ENCODE results near the gene TPM4. TPM values are rescaled to one million over a fixed set of nuclear protein-coding genes. Genes with fewer than 3 reads are reported as not detected.

Gene TPM4
- total RNA-seq, 2 experiments from 2014 or later, result 182 to 185 TPM

GRCh38 chr19:16100524-16100923, 24.2 kb downstream of the TPM4 start:
- CTCF ChIA-PET, result interaction anchor here (0.8 to 1.8 kb wide), 4 partner anchors 9 to 269 kb away, joined by 3 to 6 read pairs (median 4); no protein-coding TSS in a partner anchor
- intact Hi-C loops (cut with DNase I, micrococcal nuclease), result no loop called here
- Mint-ChIP-seq H3K27me3 (no peaks in the 10 kb centered on the region), H3K36me3 (ENCODE audit: low read depth) (peaks cover 85% of the 10 kb centered on the region), H3K4me3 (no peak overlapping the region), H3K27ac (no peak overlapping the region), H3K9me3 (no peaks in the 10 kb centered on the region), H3K4me1 (ENCODE audit: low read depth) (peaks cover 13% of the 10 kb centered on the region)
- Histone ChIP-seq H3K36me3 (ENCODE audit: insufficient read depth, low read length) (peaks cover 83% of the 10 kb centered on the region), H3K27me3 (ENCODE audit: control insufficient read depth in 1 of 2, insufficient read depth in 2 of 2, low read length in 2 of 2) (no peaks in the 10 kb centered on the region), H3K4me3 (ENCODE audit: low read length) (no peak overlapping the region), H3K4me1 (ENCODE audit: insufficient read depth, low read length) (no peaks in the 10 kb centered on the region), H3K27ac (ENCODE audit: low read depth in 1 of 2, low read length in 2 of 2) (no peak overlapping the region), H3K9me3 (ENCODE audit: control insufficient read depth in 1 of 2, insufficient read depth in 1 of 2, low read length in 2 of 2) (no peaks in the 10 kb centered on the region)
- ATAC-seq (ENCODE audit: poor library complexity) (no peak), DNase-seq (no peak)
- TF ChIP-seq CTCF (IDR thresholded peaks at IDR 0.05), result no peak
- POLR2A ChIA-PET, result no interaction called here

- no peaks in the 10 kb centered on the region for H3K9me3 Mint-ChIP-seq
- no peak for TF ChIP-seq CTCF (IDR thresholded peaks at IDR 0.05)
- ChIA-PET CTCF (no interaction called here), POLR2A (interaction anchor here (2.3 kb wide), 1 partner anchor 34 kb away, joined by 7 read pairs; no protein-coding TSS in a partner anchor)
- Histone ChIP-seq H3K9me3 (ENCODE audit: control insufficient read depth in 1 of 2, insufficient read depth in 1 of 2, low read length in 2 of 2) (no peaks in the 10 kb centered on the region), H3K27me3 (ENCODE audit: control insufficient read depth in 1 of 2, insufficient read depth in 2 of 2, low read length in 2 of 2) (no peaks in the 10 kb centered on the region), H3K4me3 (ENCODE audit: low read length) (no peak overlapping the region), H3K27ac (ENCODE audit: low read depth in 1 of 2, low read length in 2 of 2) (no peak overlapping the region), H3K36me3 (ENCODE audit: insufficient read depth, low read length) (peaks cover 45% of the 10 kb centered on the region), H3K4me1 (ENCODE audit: insufficient read depth, low read length) (no peaks in the 10 kb centered on the region)
- DNase-seq (no peak), ATAC-seq (ENCODE audit: poor library complexity) (no peak)
- H3K27me3 Mint-ChIP-seq, result no peaks in the 10 kb centered on the region
- intact Hi-C loops (cut with DNase I, micrococcal nuclease), result no loop called here
- H3K4me1 Mint-ChIP-seq (ENCODE audit: low read depth), result no peaks in the 10 kb centered on the region
- peaks cover 45% of the 10 kb centered on the region for H3K36me3 Mint-ChIP-seq (ENCODE audit: low read depth)
- H3K27ac Mint-ChIP-seq, result no peak overlapping the region
- no peak overlapping the region for H3K4me3 Mint-ChIP-seq
These were observed 28.4 kb downstream of the TPM4 start for GRCh38 chr19:16104722-16105121.

DNA sequence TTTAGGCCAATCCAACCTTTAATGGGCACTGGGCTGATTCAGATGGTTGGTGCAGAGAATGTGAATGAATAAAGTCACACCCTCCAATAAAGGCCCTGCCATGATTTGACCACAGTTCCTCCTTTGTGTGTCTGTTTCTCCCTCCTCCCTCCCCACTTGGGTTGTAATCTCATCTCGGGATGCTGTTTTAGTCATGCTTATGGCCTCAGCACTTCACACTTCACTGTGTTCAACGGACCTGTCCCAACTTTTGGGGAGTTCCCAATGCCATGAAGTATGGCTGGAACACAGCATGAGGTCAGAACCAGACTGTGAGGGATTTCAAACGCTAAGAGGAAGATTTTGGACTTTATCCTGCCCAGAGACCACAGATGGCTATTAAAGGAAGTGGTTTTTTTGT, 29.8 kb downstream of the TPM4 start:
- DNase-seq, result peak in 2 of 14 experiments; percentile 47 to 60
- no peaks in the 10 kb centered on the region for H3K27me3 ChIP-seq (ENCODE audit: control insufficient read depth in 1 of 2, insufficient read depth in 2 of 2, low read length in 2 of 2)

More for the DNA sequence above, 29.8 kb downstream of the TPM4 start:
- Histone ChIP-seq H3K27ac (ENCODE audit: low read depth in 1 of 2, low read length in 2 of 2) (no peak overlapping the region), H3K4me1 (ENCODE audit: insufficient read depth, low read length) (peaks cover 8% of the 10 kb centered on the region), H3K4me3 (ENCODE audit: low read length) (no peak overlapping the region), H3K9me3 (ENCODE audit: control insufficient read depth in 1 of 2, insufficient read depth in 1 of 2, low read length in 2 of 2) (no peaks in the 10 kb centered on the region), H3K36me3 (ENCODE audit: insufficient read depth, low read length) (peaks cover 31% of the 10 kb centered on the region)
- Mint-ChIP-seq H3K27ac (no peak overlapping the region), H3K36me3 (ENCODE audit: low read depth) (peaks cover 33% of the 10 kb centered on the region), H3K4me1 (ENCODE audit: low read depth) (peaks cover 2% of the 10 kb centered on the region), H3K9me3 (no peaks in the 10 kb centered on the region), H3K27me3 (no peaks in the 10 kb centered on the region), H3K4me3 (no peak overlapping the region)
- TF ChIP-seq CTCF (IDR thresholded peaks at IDR 0.05), result no peak
- POLR2A ChIA-PET, result interaction anchor here (2.9 kb wide), 1 partner anchor 35 kb away, joined by 9 read pairs; no protein-coding TSS in a partner anchor
- intact Hi-C loops (cut with DNase I, micrococcal nuclease), result no loop called here
- CTCF ChIA-PET, result no interaction called here
- no peak for ATAC-seq (ENCODE audit: poor library complexity)

Data from CD4-positive, alpha-beta T cell (primary cell).